AG04449 (cell line): ENCODE measurements around the gene TRNP1.

ENCODE experiments used
- CTCF ChIA-PET: fragments of 350-600 bp; formaldehyde crosslinking; extraction: SDS; loops from one replicate; lab custom pipeline; 2021; ENCODE audit warnings: antibody characterized with exemption; lab: Yijun Ruan, JAX
- POLR2A ChIA-PET: fragments of 400-600, 350-600 bp; formaldehyde crosslinking; extraction: SDS; loops from one replicate; lab custom pipeline; 2020; ENCODE audit warnings: antibody characterized with exemption, inconsistent platforms; lab: Yijun Ruan, JAX
- DNase-seq: peaks from one replicate; pipeline ENCODE4 v3.0.0-alpha.2; 2010; ENCODE audit warnings: low read depth, low spot score
- H3K4me3 ChIP-seq: 2 replicates; pipeline ENCODE4 v1.5.1; 2011; ENCODE audit warnings: low read depth, mild to moderate bottlenecking, control low read depth, low read length
- TF ChIP-seq, protein P1 (sequence below): IDR thresholded peaks from one replicate; pipeline ENCODE4 v1.5.1; 2011; ENCODE audit warnings: mild to moderate bottlenecking, moderate library complexity, low read length, control low read depth, inconsistent platforms; ENCODE audit not compliant: insufficient read depth; ENCODE audit errors: missing control alignments

Gene TRNP1

DNA sequence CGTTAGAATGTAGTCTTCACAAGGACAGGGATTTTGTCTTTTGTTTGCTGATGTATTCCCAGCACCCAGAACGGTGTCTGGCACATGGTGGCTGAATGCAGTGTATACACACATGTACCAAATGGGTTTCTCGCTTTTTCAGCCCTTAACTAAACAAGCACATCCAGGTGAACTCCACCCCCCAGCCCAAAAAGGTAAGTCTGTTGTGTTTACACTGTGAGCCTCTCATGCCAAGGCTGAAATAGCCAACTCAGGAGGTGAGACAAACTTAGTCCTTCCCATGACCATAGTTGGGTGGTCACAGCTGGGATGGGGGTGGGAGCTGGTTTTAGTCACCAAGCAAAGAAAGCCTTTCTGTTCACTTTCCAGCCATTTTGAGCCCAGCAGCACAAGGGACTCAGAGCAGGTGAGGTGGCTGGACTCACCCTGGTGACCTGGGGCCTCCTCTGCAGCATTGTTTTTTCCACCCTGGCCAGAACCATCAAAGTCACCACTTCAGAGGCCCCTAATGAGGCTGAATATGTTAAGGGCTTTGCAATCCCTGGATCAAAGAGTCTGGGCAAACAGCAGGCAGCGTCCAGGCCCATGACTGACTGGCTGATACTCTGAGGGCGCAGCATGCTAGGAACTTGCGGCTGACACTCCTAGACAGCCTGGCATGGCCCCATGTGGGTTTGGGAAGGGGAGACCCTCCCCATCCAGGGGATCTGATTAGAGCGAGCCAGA, 10.4 kb downstream of the TRNP1 start:
- TF ChIP-seq, protein P1, sequence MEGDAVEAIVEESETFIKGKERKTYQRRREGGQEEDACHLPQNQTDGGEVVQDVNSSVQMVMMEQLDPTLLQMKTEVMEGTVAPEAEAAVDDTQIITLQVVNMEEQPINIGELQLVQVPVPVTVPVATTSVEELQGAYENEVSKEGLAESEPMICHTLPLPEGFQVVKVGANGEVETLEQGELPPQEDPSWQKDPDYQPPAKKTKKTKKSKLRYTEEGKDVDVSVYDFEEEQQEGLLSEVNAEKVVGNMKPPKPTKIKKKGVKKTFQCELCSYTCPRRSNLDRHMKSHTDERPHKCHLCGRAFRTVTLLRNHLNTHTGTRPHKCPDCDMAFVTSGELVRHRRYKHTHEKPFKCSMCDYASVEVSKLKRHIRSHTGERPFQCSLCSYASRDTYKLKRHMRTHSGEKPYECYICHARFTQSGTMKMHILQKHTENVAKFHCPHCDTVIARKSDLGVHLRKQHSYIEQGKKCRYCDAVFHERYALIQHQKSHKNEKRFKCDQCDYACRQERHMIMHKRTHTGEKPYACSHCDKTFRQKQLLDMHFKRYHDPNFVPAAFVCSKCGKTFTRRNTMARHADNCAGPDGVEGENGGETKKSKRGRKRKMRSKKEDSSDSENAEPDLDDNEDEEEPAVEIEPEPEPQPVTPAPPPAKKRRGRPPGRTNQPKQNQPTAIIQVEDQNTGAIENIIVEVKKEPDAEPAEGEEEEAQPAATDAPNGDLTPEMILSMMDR = no peak
- DNase-seq = no peak
- CTCF ChIA-PET = interaction anchor here (1.5 kb wide), 1 partner anchor 8 kb away, joined by 11 read pairs; no protein-coding TSS in a partner anchor
- POLR2A ChIA-PET = interaction anchor here (0.7 to 1.0 kb wide), 2 partner anchors 10 to 17 kb away, joined by 3 to 5 read pairs; partner anchors contain the start of gene TRNP1
- no peak overlapping the region for H3K4me3 ChIP-seq

DNA sequence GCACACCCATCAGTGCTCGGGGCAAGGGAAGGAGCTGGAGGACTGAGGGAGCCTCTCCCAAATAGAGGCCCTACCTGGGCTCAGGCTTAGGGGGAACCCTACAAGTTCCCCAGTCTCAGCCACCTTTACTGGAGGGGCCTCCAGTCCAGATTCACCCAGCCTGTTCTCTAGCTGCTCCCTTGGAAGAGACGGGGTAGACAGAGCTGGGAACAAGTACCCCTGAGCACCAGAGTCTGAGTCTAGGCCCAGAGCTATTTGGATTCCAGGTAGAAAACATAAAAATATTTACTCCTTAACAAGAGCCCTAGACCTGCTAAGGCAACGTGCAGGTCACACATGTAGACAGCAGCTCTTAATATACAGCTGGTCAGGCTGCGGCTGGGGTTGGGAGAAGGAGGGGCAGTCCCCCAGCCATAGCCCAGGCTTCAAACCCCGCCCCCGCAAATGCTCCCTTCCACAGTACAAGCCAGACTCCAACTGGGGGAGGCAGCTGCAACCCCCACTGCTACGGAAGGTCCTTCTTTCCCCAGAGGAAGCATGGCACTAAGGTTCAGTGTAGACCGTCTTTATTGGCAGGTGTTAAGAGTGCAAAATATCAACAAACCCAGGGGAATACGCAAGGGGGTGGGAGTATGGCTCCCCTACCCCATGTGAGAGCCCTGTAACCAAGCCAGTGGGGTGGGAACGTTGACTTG, 11.1 kb downstream of the TRNP1 start:
- no peak overlapping the region for H3K4me3 ChIP-seq
- CTCF ChIA-PET = interaction anchor here (1.1 to 1.5 kb wide), 2 partner anchors 9 to 38 kb away, joined by 3 to 11 read pairs; no protein-coding TSS in a partner anchor
- no peak for DNase-seq
- POLR2A ChIA-PET = interaction anchor here (0.7 to 1.0 kb wide), 2 partner anchors 11 to 17 kb away, joined by 3 to 5 read pairs; partner anchors contain the start of gene TRNP1
- TF ChIP-seq, protein P1 = no peak

DNA sequence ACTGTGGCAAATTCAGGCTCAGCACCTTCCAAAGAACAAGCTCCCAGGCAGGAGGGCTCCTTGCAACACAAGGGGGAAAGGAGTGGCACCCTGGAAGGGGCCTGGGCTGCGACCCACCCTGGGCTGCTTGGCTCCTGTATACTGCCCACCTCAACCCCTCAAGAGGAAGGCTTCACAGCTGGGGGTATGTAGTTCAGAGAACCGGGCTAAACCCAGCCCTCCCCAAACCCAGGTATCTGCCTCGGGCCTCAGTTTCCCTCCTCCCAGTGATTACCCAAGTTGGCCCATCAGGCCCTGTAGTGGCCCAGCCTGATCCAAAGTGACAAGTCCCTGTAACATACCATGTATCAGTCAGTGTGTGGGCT, 11.7 kb downstream of the TRNP1 start:
- H3K4me3 ChIP-seq = no peak overlapping the region
- DNase-seq = no peak
- ChIA-PET POLR2A (interaction anchor here (1.0 kb wide), 1 partner anchor 11 kb away, joined by 5 read pairs; the partner anchor contains the start of gene TRNP1), CTCF (interaction anchor here (1.1 to 1.5 kb wide), 2 partner anchors 10 to 38 kb away, joined by 3 to 11 read pairs; no protein-coding TSS in a partner anchor)
- TF ChIP-seq, protein P1 = no peak

DNA sequence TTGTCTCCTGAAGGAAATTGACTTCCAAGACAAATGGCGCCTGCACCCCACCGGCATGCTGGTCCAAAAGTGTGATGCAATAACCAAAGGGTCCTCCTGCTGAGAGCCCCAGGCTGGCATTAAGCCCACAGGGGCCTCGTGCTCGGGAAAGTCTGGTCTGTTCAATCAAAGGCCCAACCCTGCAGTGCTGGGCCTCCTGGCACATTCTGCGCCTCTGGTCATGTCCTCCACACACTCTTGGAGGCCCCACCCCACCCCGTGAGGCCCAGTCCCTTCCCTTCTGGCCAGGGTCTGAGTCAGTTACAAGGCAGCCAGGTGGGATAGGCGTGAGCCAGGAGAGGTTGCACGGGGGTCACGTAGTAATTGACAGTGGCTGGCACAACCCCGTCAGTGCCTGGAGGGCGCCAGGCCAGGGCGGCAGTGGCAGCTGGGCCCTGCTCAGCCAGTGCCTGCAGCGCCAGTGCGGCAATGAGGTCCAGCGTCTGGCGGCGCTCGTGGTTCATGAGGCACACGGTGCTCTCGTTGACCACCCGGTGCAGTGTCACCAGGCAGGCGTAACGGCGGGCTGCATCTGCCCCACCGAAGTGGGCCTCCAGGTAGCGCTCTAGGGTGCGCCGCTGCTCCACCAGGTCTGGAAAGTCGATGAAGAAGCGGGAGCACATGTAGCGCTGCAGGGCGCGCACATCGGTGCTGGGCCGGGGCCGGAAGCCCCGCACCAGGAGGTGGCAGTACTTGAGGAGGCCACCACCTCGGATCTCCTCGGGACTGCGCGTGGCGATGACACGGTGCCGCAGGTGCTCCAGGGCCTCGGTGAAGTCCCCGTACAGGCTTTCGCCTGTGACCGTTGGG, 12.4 kb downstream of the TRNP1 start:
- ChIA-PET POLR2A (no interaction called here), CTCF (interaction anchor here (1.0 to 7.7 kb wide), 4 partner anchors 8 to 39 kb away, joined by 3 to 122 read pairs (median 7); partner anchors contain the start of gene TRNP1)
- H3K4me3 ChIP-seq = no peak overlapping the region
- TF ChIP-seq, protein P1 = no peak
- no peak for DNase-seq

DNA sequence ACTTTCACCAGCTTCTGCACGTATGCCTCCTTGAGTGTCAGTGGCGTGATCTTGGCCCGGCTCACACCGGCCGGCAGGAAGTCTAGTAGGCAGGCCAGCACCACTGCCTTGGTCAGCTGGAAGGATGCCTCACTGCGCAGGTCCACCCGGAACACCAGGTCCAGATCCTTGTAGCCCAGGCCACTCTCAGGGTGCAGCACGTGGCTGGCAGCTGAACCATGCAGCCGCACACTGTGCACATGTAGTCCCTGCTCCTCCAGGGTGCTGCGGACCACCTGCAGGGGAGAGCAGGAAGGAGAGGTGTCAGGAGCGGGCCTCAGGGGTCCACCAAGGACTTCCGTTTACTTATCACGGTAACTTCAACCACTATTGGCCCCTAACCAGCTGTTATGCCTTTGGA, 13.2 kb downstream of the TRNP1 start:
- no peak overlapping the region for H3K4me3 ChIP-seq
- POLR2A ChIA-PET = interaction anchor here (0.6 kb wide), 1 partner anchor 15 kb away, joined by 3 read pairs; no protein-coding TSS in a partner anchor
- DNase-seq = no peak
- CTCF ChIA-PET = interaction anchor here (1.0 to 7.7 kb wide), 2 partner anchors 9 to 38 kb away, joined by 3 to 122 read pairs; partner anchors contain the start of gene TRNP1
- TF ChIP-seq, protein P1 = no peak
